Choroid plexus epithelial cell (primary cell): Measurements from ENCODE around the gene HEATR5A.
"Not testable (repeated sequence)": the region's sequence is repeated elsewhere in the genome, so short reads cannot be mapped to it uniquely, and the experiment has no call there.

Experiments
- DNase-seq: peaks from one replicate; pipeline ENCODE4 v3.0.0-alpha.2; 2010; ENCODE audit warnings: low read depth
- H3K4me3 ChIP-seq: 2 replicates; pipeline ENCODE4 v1.5.1; 2011; ENCODE audit warnings: low read depth, mild to moderate bottlenecking, control low read depth, low read length, moderate library complexity
- TF ChIP-seq, protein P1 (sequence below): conservative IDR thresholded peaks from 2 replicates; pipeline ENCODE4 v1.5.1; 2011; ENCODE audit warnings: low read depth, mild to moderate bottlenecking, control low read depth, inconsistent platforms, low read length, moderate library complexity

HEATR5A gene

DNA sequence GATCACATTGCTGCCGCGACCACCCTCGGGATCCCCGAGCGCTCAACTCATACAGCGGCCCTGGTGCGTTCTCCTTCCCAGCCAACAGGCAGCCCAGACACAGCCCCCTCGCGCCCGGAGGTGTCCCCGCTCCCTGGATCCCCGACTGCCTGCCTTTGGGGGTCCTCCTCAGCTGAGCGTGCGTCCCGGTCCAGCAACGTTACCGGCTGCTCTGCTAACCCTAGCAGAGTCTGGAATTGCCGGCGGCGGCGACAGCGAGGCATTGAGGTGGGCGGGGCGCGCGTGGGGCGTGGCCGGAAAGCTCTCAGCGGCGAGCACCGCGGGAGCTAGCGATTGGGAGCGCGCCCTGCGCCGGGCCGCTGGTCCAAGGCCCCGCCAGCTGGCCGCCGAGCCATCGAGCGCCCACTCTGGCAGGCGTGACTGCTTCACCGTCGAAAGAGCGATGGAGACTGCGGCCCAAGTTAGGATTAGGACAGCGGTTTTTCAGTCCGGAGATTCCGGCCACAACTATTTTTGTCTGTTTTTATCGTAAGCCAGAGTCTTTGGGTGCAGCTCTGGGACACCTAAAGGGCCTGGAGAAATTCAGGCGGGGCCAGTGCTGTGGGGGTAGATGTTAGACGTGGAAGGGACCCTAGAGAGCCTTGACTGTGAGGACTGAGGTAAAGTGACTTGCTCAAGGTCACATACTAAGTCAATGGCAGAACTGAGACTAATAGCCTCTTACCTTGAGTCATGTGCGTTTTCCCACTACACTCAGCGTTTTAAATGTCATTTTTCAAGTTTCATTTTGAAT lies at the start of gene HEATR5A:
Gene HEATR5A, minus strand, starts transcription at position 232 of the 793 bp plus-strand sequence. CDS start 17,575 bp downstream, outside the sequence.
- peak; percentile 98 for DNase-seq
- TF ChIP-seq, protein P1, sequence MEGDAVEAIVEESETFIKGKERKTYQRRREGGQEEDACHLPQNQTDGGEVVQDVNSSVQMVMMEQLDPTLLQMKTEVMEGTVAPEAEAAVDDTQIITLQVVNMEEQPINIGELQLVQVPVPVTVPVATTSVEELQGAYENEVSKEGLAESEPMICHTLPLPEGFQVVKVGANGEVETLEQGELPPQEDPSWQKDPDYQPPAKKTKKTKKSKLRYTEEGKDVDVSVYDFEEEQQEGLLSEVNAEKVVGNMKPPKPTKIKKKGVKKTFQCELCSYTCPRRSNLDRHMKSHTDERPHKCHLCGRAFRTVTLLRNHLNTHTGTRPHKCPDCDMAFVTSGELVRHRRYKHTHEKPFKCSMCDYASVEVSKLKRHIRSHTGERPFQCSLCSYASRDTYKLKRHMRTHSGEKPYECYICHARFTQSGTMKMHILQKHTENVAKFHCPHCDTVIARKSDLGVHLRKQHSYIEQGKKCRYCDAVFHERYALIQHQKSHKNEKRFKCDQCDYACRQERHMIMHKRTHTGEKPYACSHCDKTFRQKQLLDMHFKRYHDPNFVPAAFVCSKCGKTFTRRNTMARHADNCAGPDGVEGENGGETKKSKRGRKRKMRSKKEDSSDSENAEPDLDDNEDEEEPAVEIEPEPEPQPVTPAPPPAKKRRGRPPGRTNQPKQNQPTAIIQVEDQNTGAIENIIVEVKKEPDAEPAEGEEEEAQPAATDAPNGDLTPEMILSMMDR = peak; percentile 33
- peak within 1 kb of the TSS; percentile 94 for H3K4me3 ChIP-seq

DNA sequence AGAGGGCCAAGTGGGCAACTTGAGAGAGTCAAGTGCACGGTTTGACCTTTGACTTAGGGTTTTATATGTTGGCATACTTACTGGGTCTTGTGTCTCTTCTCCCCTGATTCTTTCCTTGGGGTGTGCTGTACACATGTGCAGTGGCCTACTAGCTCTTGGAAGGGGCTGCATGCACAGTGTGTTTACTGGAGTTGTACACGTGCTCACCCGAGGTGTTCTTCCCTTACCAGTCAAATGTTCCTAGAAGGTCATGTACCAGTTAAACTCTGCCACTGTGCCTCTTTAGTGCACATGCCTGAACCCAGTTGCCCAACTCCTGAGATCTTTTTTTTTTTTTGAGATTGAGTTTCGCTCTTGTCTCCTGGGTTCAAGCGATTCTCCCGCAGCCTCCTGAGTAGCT lies 46.2 kb upstream of the HEATR5A start:
- H3K4me3 ChIP-seq = no peak overlapping the region
- TF ChIP-seq, protein P1 = no peak
- DNase-seq = no peak

DNA sequence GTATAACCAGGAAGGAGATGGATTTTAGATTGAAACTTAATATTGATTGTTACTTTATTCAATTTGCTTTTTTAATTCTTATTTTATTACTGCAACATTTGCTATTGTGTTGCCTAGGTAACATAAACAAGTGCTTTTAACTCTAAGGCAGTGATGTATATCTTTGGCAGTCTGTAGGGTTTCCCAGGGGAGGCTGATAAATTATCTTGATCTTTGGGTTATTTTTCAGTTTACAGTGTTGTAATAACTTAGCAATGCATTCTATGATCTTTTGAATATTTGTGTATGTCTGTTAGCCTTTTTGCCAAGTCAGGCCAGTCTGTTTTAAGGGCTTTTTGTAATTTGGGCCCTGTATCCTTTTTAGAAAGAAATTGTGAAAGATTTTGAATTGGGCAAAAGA lies 44.8 kb upstream of the HEATR5A start:
- TF ChIP-seq, protein P1 = no peak
- no peak overlapping the region for H3K4me3 ChIP-seq
- peak; percentile 77 for DNase-seq

DNA sequence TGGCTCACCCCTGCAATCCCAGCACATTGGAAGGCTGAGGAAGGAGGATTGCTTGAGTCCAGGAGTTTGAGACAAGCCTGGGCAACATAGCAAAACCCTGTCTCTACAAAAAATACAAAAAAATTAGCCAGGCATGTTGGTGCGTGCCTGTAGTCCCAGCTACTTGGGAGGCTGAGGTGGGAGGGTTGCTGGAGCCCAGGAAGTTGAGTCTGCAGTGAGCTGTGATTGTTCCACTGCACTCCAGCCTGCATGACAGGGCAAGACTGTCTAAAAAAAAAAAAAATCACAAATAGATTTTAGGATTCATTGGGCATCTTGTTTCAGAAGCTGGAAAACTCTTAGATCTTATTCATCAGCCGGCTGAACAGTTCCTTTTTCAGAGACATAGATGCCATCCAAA lies 42.1 kb upstream of the HEATR5A start:
- DNase-seq, H3K4me3 ChIP-seq: not testable (repeated sequence)

DNA sequence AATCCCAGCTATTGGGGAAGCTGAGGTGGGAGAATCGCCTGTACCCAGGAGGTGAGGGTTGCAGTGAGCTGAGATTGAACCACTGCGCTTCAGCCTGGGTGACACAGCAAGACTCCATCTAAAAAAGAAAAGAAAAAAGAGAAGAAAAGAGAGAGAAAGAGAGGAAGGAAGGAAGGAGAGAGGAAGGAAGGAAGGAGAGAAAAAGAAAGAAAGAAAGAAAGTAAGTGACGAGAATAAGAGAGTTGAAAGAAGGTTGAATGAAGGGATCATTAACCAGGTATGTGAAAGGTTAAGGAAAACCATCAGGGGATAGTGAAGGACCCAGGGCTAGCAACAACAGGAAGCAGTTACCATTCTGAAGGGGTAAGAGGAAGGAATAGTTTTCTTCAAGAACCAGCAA lies 41.2 kb upstream of the HEATR5A start:
- TF ChIP-seq, protein P1 = no peak
- no peak overlapping the region for H3K4me3 ChIP-seq

DNA sequence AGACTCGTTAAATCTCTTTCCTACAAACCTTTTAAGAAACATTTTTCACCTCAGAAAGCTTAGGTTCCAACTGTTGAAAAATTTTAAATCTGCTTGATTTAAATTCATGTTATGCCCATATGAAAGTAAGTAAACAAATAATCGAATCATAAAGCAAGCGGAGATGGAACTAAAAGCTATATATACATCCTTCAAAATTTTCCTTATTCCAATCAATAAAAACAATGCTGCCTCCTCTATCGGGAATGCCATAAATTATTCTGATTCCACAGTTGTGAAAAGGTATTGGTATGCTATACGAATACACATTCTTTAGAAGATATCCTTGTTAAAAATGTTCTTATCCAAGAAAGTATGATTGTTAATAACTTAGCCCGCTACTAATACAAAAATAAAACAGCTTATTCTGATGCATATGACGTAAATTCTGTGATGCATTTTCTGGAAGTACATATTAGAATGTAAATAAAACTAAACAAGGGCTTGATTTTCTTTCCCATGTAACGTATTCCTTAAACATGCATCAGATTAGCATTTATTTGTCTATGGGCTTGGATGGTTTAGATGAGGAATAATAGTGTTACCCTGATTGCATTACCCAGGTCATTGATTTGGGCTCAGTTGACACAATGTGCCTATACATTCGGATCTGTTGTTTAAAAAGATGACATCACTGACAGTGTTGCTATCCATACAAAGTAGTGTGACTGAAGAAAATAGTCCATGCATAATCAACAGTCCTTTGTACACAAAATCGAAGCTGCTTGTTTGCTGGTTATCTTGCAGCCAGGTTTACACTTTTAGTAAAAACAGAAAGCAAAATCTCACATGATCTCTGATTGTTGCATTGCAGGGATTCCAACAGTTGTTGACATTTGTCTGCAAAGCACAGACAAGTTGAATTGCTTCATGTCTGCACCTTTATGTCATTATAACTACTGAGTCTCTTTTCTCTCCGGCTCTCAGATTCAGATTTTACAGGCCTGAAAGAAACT lies 37.6 kb upstream of the HEATR5A start:
- peak; percentile 57 for DNase-seq
- peak overlapping the region; percentile 83 for H3K4me3 ChIP-seq
- TF ChIP-seq, protein P1 = no peak

More for the DNA sequence above, 41.2 kb upstream of the HEATR5A start:
- DNase-seq = no peak
